SH-SY5Y (cell line): ENCODE measurements around the gene SYT2.

Experiments used
- GATA2 ChIP-seq: IDR thresholded peaks from 2 replicates; pipeline ENCODE4 v1.6.1; 2011; ENCODE audit warnings: mild to moderate bottlenecking, low read depth, low read length
- GATA3 ChIP-seq: IDR thresholded peaks from 2 replicates; pipeline ENCODE4 v1.6.1; 2011; ENCODE audit warnings: low read depth, mild to moderate bottlenecking, low read length, moderate library complexity

SYT2 gene

GRCh38 chr1:202710070-202711045 lies at the start of gene SYT2:
TSS of gene SYT2 (minus strand) at chr1:202710454. CDS start at chr1:202605772, 104,682 bp downstream.
- TF ChIP-seq GATA2 (no peak), GATA3 (no peak)

DNA sequence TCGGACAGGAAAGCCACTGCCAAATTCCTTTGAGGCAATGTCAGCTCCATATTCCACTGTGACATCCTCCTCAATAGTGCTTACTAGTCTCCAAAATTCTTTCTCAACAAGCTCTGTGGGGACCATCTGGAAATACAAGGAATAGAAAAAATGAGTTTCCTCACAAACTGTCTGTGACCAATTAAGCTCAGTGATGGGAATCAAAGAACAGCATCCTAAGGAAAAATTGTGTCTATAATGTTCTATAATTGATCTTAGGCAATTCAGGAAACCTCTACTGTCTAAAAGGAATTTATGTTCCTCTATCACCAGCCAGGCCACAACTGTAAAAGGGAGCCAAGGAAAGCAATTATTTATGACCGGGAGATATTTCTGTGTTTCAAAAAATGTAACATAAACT lies 46.1 kb upstream of the SYT2 start:
- no peak for TF ChIP-seq GATA2
- no peak for TF ChIP-seq GATA3

GRCh38 chr1:202754293-202754692 lies 44.0 kb upstream of the SYT2 start:
- TF ChIP-seq GATA2, result no peak
- no peak for TF ChIP-seq GATA3

DNA sequence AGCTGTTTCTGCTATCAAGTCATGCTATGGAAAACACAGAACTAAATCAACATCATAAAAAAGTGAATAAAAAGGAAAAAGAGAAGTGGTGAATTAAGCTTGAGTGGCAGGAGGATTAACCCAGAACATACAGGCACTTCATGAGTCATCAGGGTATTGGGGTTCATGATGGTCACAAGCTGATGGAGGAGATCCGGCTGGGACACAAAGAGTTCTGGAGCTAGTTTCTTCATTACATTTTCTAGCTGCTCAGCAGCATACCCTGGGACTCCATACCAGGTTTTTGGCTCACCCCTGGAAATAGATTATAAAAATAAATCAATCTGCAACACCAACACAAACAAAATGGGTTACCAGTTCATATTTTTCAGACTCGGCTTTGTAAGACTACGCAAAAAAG lies 42.5 kb upstream of the SYT2 start:
- no peak for TF ChIP-seq GATA2
- no peak for TF ChIP-seq GATA3

GRCh38 chr1:202750761-202751160 lies 40.5 kb upstream of the SYT2 start:
- TF ChIP-seq GATA2 (no peak), GATA3 (no peak)

DNA sequence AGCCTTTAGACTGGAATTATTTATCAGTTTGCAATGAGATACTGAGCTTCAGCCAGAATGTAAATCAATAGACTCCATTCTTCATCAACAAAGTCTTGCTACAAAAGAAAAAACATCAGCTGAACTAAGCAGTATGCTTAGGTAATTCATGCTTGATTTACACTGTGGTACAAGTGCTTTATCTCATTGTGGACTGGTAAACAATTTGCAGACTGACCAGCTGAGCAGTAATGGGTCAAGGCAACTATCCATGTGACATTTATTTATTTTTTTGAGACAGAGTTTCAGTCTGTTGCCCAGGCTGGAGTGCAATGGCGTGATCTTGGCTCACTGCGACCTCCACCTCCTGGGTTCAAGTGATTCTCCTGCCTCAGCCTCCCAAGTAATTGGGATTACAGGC lies 39.8 kb upstream of the SYT2 start:
- TF ChIP-seq GATA2 (no peak), GATA3 (no peak)

DNA sequence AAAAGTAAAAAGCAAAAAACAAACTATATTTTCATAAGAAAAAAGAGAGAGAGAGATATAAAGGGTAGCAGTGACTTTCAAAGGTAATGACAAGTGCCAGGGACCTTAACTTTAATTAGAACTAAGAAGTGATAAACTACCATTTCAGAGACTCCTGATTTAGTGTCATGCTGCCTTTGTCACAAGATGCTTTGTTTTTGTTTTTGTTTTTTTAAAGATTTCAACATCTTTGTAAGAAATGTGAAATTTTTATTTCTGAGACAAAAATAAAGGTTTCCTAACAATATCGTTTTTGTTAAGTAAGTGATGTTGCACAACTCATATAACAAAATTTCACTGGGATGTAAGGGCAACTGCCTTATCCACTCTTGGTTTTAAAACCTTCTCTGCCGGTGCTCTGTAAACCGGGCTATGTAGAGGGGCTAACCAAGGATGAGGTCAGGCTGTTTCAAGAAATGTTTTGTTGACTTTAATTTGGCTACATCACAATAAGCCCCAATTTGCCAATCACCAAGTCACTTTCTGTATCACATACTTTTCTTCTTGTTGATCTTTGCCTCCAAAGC lies 35.2 kb upstream of the SYT2 start:
- TF ChIP-seq GATA2 (no peak), GATA3 (no peak)

DNA sequence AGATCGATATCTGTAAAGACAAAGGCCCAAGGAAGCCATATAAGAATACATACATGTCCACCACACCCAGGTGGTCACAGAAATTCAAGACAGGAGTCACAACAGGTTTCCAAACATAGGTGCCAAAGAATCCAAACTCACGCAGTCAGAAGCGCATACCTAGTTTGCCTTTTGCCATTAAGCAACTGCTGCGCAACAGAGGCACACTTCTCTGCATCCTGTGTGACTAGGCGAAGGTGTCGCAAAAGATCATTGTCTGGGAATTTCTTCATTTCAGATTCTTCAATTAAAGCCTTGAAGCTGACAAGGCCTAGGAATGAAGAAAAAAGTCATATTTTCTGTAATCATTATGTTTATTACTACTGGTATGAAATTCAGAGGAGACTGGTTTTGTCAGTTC lies 32.2 kb upstream of the SYT2 start:
- TF ChIP-seq GATA2 (no peak), GATA3 (no peak)

DNA sequence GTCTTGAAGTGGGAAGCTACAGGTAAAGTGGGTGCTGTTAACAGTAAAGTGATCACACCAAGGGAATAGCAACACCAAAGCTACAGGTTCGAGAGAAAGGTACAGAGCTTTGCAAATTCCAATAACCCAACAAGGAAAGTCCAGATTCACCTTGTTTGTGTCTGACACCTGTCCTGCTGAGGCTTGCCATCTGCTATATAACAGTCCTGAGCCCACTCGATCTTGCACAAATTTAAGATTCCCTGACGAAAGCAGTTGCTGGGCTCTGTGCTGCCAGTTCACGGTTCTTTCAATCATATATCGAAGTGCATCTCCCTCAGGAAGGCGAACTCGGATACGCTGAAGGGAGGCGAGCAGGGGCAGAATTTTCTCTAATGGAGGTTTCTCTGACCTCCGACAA lies 23.0 kb upstream of the SYT2 start:
- TF ChIP-seq GATA3 (no peak), GATA2 (no peak)

GRCh38 chr1:202728951-202729350 lies 18.7 kb upstream of the SYT2 start:
- TF ChIP-seq GATA2 (no peak), GATA3 (no peak)

GRCh38 chr1:202725526-202725925 lies 15.3 kb upstream of the SYT2 start:
- no peak for TF ChIP-seq GATA3
- TF ChIP-seq GATA2, result no peak

DNA sequence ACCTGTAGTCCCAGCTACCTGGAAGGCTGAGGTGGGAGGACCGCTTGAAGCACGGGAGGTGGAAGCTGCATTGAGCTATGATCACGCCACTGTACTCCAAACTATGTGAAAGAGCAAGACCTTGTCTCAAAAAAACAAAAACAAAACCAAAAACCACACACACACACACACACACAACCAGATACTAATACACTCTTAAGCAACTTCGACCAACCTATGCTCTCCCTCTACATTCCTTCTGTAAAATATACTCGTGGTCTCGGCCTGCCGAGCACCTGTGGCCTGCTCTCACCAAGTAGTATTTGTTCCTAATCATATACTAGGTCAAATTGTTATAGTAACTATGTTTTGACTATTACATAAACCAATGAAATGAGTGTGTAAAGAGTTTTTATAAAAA lies 13.5 kb upstream of the SYT2 start:
- TF ChIP-seq GATA3 (no peak), GATA2 (no peak)

DNA sequence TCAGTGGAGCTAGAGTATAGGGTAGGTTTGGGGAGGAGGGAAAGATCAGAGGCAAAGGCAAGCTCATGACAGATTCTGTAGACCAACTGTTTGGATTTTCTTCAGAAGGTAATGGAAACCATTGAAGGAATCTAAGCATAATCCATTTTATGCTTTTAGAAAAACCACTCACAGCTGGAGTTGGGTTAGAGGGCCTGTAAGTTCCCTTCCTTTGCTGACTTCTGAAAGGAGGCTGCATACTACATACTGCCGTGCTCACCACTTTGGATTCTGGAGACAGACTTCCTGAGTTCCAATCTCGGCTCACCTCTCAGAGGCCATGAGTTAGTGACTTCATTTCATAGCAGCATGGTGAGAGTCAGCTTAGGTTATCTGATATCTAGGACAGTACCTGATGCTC lies 6.4 kb upstream of the SYT2 start:
- TF ChIP-seq GATA3 (no peak), GATA2 (no peak)

- TF ChIP-seq GATA2 (no peak), GATA3 (no peak)
Observed at GRCh38 chr1:202713110-202713509, 2.9 kb upstream of the SYT2 start.
